GM19397 (cell line): ENCODE data around the gene OR7G2.
"Not testable (repeated sequence)": the region's sequence is repeated elsewhere in the genome, so short reads cannot be mapped to it uniquely, and the experiment has no call there.

Experiments
- ATAC-seq: cut with Tn5 transposase; IDR thresholded peaks from one replicate; pipeline ENCODE4 v1.9.1; 2021; ENCODE audit warnings: mild to moderate bottlenecking, moderate library complexity; ENCODE audit not compliant: unreplicated experiment

OR7G2 gene

DNA sequence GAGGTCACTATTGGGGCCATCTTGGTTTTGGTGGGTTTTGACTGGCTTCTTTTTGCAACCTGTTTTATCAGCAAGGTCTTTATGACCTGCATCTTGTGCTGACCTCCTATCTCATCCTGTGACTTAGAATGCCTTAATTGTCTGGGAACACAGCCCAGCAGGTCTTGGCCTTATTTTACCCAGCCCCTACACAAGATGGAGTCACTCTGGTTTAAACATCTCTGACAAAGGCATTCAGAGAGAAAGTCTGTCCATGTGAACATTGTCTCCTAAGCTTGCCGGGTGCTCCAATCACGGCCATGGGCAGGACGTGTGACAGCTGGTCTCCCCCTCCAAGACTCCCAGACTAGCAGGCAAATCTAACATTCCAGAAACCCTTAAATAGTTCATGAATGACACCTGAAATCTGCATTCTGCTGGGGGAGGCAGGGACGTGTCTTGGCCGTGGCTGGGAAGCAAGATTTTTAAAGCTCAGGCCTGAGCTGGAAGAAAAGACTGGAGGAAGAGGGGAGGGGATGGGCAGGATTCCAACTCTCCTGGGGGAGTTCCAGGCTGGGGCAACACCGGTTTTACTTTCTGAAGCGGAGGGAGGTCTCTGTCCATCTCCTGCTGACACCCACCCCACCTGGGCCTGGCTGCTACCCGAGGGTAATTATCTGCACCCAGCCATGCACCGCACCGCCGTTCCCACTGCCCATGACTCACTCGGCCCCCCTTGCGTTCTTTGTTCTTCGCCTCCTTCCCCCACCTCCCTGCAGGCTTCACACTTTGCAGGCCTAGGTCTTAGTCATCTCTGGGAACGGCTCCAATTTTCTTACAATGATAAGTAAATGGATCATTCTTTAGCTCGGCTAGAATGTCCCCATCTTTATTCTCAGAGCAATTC lies 32.0 kb downstream of the OR7G2 start:
- no peak for ATAC-seq

DNA sequence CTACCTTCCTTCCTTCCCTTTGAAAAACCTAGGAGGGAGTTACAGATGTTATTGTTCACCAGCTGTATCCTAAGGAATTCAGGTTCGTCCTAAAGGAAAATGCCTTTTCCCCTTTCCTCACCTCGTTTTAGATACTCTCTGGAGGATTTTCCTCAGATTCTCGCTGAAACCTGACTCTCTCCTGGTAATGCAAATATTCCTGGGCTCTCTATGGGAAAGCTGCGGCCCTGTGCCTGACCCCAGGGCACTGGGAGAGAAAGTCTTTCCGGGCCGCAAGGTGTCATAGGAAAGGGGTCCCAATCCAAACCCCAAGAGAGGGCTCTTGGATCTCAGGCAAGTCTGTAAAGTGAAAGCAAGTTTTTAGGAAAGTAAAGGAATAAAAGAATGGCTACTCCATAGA lies 33.5 kb downstream of the OR7G2 start:
- no peak for ATAC-seq

DNA sequence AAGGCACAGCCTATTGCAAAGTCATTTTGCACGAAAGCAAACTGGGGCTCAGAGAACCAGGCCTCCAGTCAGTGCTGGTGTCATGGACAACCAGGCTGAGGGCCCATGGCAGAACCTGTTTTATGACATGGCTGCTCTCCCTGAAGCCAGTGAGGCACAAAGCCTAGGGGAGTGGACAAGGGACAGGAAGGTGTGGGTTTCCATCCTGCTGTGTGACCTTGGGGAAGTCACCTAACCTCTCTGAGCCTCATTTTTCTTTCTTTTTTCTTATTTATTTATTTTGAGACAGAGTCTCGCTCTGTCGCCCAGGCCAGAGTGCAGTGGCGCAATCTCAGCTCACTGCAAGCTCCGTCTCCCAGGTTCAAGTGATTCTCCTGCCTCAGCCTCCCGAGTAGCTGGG lies 35.6 kb downstream of the OR7G2 start:
- not testable (repeated sequence) for ATAC-seq

GRCh38 chr19:9070066-9070465 lies 37.2 kb downstream of the OR7G2 start:
- ATAC-seq, result no peak

DNA sequence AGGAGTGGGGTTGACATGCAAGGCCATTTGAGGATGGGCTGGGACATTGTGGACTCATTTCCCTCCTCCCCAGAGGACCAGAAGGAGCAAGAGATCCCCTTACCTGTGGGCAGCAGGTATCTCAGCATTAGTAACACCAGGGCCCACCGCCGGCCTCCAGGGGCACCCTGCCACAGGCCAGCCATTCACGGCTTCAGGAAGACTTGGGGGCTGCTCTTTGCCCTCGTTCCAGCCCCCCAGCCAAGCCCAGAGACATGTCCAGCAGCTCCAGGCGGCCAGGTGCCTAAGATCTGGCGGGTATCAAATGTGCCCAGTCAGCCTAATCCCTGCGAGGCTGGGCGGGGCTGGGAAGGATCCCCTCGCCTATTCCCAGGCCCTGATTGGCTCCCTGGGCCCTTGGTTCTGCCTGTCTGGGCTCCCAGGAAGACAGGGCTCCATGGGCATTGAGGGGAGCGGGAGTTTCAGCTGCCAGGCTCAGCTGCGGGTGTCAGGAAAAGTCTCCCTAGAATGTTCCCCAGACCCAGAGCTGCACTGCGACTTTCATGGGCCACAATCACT lies 41.7 kb downstream of the OR7G2 start:
- no peak for ATAC-seq

GRCh38 chr19:9061879-9062278 lies 45.4 kb downstream of the OR7G2 start:
- ATAC-seq, result no peak

DNA sequence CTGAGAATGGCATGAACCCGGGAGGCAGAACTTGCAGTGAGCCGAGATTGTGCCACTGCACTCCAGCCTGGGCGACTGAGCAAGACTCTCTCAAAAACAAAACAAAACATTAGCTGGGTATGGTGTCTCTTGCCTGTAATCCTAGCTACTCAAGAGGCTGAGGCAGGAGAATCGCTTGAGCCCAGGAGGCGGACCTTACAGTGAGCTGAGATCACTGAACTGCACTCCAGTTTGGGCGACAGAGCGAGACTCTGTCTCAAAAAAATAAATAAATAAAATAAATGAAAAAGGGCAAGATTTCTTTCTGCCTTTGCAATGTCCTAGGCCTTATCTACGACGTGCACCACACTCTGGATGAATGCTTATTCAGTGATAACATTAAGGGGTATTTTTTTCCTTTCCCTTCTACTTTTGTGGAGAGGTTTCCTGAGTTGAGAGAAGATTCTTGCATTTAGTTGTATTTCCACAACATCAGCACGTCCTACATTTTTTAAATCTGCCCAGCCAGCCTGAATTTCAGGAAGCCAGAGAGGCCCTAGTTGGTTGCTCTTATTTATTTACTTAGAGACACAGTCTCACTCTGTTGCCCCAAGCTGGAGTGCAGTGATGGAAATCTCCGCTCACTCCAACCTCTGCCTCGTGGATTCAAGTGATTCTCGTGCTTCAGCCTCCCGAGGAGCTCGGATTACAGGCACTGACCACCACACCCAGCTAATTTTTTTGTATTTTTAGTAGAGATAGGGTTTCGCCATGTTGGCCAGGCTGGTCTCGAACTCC lies 46.5 kb downstream of the OR7G2 start:
- no peak for ATAC-seq

DNA sequence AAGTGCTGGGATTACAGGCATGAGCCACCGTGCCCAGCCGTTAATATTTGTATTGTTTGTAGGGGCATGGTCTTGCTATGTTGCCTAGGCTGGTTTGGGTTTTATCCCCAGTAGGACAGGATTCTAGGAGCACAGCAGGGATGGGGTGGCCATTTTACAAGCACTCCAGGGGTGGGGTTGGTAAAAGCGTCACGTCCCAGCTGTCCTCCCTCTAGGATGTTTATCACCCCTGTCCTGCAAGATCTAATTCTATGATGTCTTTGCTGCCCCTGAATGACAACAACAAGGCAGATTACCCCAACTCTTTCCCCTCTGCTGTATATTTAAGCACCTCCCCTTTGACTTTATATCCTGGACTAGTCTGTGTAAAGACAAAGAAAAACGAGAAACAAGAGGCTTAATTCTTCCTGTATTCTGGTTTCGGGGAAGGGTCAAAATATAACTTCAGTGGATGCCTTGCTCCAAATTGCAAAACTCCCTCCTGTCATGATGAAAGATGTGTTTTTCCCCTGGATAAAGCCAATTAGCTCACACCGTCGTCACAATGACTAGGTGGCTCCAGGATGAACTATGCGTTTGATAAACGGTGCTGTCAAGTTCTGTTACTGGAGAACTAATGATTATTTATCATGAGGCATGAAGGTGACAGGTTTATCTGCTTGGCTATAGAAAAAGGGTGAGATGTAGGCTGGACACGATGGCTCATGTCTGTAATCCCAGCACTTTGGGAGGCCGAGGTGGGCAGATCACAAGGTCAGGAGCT lies 48.2 kb downstream of the OR7G2 start:
- no peak for ATAC-seq

DNA sequence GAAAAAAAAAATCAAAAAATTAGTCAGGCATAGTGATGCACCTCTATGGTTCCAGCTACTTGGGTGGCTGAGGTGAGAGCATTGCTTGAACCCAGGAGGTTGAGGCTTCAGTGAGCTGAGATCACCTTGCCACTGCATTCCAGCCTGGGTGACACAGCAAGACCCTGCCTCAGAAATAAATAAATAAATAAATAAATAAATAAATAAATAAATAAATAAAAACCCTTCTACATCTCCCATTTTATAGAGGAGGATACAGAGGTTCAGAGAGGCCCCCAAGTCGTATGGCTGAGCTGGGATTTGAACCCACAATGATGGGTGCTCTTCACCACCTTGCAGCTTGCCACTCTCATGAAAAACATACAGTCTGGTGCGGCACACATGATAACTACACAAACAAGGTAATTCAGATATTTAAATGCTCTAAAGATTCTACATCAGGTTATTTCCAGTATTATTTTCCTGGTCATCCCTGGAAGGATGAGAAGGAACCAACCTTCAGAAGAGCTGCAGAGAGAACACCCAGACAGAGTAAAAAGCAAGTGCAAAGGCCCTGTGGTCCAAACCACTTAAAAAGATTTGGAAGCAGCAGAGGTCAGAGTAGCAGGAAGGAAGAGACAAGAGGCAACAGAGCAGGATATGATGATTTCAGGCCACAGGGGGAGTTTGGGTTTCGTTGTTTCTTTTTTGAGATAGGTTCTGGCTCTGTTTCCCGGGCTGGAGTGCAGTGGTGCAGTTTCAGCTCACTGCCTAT lies 49.6 kb downstream of the OR7G2 start:
- no peak for ATAC-seq

DNA sequence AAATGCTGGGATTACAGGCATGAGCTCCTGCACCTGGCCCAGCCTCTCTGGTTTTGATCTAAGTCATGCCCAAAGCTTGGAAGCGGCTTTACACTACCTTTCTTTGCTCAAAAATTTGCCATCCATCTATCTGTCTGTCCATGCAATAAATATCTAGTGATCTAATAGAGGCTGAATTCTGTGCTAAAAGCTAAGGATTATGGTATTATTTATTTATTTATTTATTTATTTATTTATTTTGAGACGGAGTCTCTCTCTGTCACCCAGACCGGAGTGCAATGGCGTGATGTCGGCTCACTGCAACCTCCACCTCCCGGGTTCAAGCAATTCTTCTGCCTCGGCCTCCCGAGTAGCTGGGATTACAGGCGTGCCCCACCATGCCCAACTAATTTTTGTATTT lies 51.1 kb downstream of the OR7G2 start:
- not testable (repeated sequence) for ATAC-seq

DNA sequence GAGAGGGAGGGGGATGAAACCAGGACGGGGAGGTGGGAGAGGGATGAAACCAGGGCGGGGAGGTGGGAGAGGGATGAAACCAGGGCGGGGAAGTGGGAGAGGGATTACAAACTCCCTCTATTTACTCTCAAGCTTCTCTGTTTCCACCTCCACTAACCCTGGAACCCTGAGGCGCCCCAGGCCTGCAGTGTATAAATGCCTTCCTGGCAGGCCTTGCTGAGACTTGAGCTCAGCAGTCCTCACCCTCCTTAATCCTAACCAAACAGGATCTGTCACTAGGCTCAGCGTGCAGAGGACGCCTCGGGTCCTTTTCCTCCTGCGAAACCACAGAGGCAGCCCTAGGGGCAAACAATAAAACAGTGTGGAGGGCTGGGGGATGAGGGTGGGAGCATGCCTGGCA lies 52.5 kb downstream of the OR7G2 start:
- ATAC-seq, result no peak

- ATAC-seq, result no peak
Measured at GRCh38 chr19:9054207-9054606, 53.1 kb downstream of the OR7G2 start.

GRCh38 chr19:9053674-9054073 lies 53.6 kb downstream of the OR7G2 start:
- not testable (repeated sequence) for ATAC-seq

DNA sequence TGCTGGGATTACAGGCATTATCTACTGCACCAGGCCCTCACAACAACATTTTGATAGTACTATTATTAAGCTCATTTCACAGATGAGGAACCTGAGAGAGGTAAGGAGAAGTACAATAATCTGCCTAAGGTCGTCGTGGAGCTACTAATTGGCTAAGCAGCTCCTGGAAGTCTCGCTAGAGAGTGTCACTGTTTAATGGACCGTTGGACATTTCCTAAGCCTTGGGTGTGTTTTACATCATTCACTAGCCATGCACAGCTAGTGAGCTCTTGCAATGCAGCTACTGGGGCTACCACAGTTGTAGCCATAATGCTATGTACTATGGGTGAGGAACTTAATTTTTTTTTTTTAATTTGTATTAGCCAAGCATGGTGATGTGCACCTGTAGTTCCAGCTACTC lies 54.4 kb downstream of the OR7G2 start:
- no peak for ATAC-seq
